RCC 7860 (cell line): ENCODE data around the gene EN2.

Source experiments
- DNase-seq: peaks from one replicate; pipeline ENCODE4 v3.0.0-alpha.2; 2015; ENCODE audit warnings: low spot score
- FAIRE-seq: peaks from 2 replicates; lab custom pipeline; 2012; peaks lifted over from hg19 to GRCh38; lab: Jason Lieb, UNC

The EN2 gene

GRCh38 chr7:155449869-155450557 is 7.9 kb upstream of the EN2 start:
- DNase-seq (no peak), FAIRE-seq (no peak)

GRCh38 chr7:155450558-155450969 is 7.4 kb upstream of the EN2 start:
- DNase-seq: no peak
- FAIRE-seq: no peak

GRCh38 chr7:155450970-155451801 is 6.7 kb upstream of the EN2 start:
- DNase-seq (no peak), FAIRE-seq (no peak)

GRCh38 chr7:155451840-155452239 is 6.1 kb upstream of the EN2 start:
- FAIRE-seq (no peak), DNase-seq (no peak)

GRCh38 chr7:155452505-155453295 is 5.2 kb upstream of the EN2 start:
- DNase-seq (no peak), FAIRE-seq (no peak)

GRCh38 chr7:155453296-155454182 is 4.4 kb upstream of the EN2 start:
- DNase-seq (no peak), FAIRE-seq (no peak)

- DNase-seq (no peak), FAIRE-seq (no peak)
Observed at GRCh38 chr7:155454183-155455112, 3.5 kb upstream of the EN2 start.

GRCh38 chr7:155455132-155455693 is 2.7 kb upstream of the EN2 start:
- DNase-seq (no peak), FAIRE-seq (no peak)

- FAIRE-seq (no peak), DNase-seq (no peak)
Observed at GRCh38 chr7:155455776-155456737, 1.9 kb upstream of the EN2 start.

GRCh38 chr7:155456738-155457543 is 988 bp upstream of the EN2 start:
- DNase-seq (no peak), FAIRE-seq (no peak)

- no peak for DNase-seq
- no peak for FAIRE-seq
Observed at GRCh38 chr7:155457544-155458110, 302 bp upstream of the EN2 start.

- no peak for DNase-seq
- FAIRE-seq: no peak
Observed at GRCh38 chr7:155458878-155459699, 1.2 kb downstream of the EN2 start.

GRCh38 chr7:155459700-155460461 is 2.0 kb downstream of the EN2 start:
- FAIRE-seq: no peak
- DNase-seq: no peak

- FAIRE-seq: no peak
- no peak for DNase-seq
Observed at GRCh38 chr7:155460926-155461613, 3.1 kb downstream of the EN2 start.

- DNase-seq: no peak
- no peak for FAIRE-seq
Observed at GRCh38 chr7:155461631-155462030, 3.7 kb downstream of the EN2 start.
